ENCODE measurements around the gene LYSMD2. TPM values are rescaled to one million over a fixed set of nuclear protein-coding genes. Genes with fewer than 3 reads are reported as not detected.

The LYSMD2 gene
- total RNA-seq, 1 donor from 2014 or later, result 0.78 TPM

DNA sequence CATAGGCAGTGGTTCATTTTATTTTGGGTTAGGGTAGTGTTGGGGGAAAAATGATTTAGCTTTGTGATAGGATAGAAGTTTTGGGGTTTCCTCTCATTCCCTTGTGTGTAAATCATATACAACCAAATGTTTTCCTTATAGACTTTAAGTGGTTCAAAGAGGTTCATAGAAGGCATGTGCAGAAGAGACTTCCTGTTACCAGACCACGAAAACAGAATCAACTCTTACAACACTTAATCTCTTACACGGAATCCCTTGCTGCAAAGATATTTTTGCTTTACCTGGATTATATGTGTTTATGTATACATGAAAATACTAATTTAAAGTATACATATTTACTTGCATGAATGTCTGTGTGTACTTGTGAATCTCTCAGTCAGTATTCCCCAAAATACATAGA is 16.8 kb upstream of the LYSMD2 start:
- peaks cover 17% of the 10 kb centered on the region for H3K27me3 Mint-ChIP-seq (ENCODE audit: unreplicated experiment)

DNA sequence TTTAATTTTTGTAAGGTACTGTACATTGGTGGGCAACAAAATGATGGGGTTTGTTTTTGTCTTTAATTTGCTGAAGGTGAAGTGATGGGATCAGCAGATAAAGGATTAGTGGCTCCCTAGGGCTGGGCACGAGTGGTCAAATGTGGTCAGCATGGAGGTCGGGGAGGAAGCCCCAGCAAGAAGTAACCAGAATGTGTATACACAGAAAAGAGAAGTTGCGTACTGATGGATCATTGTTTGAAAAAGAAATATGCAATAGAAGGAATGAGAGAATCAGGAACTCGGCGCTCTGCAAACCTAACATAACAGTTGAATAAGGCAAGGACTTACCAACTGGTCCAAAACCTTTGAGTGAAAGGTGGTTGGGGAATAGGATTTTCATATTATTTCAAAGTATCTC is 15.4 kb upstream of the LYSMD2 start:
- H3K36me3 Mint-ChIP-seq (ENCODE audit: unreplicated experiment), result no peaks in the 10 kb centered on the region
- DNase-seq, result no peak
- peak overlapping the region; percentile 93 for H3K4me3 Mint-ChIP-seq (ENCODE audit: unreplicated experiment)

More for the DNA sequence above, 16.8 kb upstream of the LYSMD2 start:
- Mint-ChIP-seq H3K4me3 (ENCODE audit: unreplicated experiment) (no peak overlapping the region), H3K9me3 (ENCODE audit: unreplicated experiment) (peaks cover 5% of the 10 kb centered on the region), H3K36me3 (ENCODE audit: unreplicated experiment) (no peaks in the 10 kb centered on the region), H3K4me1 (ENCODE audit: low read depth, unreplicated experiment) (peaks cover 9% of the 10 kb centered on the region), H3K27ac (ENCODE audit: unreplicated experiment) (no peak overlapping the region)
- DNase-seq, result no peak
- TF ChIP-seq, protein P1, sequence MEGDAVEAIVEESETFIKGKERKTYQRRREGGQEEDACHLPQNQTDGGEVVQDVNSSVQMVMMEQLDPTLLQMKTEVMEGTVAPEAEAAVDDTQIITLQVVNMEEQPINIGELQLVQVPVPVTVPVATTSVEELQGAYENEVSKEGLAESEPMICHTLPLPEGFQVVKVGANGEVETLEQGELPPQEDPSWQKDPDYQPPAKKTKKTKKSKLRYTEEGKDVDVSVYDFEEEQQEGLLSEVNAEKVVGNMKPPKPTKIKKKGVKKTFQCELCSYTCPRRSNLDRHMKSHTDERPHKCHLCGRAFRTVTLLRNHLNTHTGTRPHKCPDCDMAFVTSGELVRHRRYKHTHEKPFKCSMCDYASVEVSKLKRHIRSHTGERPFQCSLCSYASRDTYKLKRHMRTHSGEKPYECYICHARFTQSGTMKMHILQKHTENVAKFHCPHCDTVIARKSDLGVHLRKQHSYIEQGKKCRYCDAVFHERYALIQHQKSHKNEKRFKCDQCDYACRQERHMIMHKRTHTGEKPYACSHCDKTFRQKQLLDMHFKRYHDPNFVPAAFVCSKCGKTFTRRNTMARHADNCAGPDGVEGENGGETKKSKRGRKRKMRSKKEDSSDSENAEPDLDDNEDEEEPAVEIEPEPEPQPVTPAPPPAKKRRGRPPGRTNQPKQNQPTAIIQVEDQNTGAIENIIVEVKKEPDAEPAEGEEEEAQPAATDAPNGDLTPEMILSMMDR (IDR thresholded peaks at IDR 0.05; ENCODE audit: partially characterized antibody, unreplicated experiment), result no peak

DNA sequence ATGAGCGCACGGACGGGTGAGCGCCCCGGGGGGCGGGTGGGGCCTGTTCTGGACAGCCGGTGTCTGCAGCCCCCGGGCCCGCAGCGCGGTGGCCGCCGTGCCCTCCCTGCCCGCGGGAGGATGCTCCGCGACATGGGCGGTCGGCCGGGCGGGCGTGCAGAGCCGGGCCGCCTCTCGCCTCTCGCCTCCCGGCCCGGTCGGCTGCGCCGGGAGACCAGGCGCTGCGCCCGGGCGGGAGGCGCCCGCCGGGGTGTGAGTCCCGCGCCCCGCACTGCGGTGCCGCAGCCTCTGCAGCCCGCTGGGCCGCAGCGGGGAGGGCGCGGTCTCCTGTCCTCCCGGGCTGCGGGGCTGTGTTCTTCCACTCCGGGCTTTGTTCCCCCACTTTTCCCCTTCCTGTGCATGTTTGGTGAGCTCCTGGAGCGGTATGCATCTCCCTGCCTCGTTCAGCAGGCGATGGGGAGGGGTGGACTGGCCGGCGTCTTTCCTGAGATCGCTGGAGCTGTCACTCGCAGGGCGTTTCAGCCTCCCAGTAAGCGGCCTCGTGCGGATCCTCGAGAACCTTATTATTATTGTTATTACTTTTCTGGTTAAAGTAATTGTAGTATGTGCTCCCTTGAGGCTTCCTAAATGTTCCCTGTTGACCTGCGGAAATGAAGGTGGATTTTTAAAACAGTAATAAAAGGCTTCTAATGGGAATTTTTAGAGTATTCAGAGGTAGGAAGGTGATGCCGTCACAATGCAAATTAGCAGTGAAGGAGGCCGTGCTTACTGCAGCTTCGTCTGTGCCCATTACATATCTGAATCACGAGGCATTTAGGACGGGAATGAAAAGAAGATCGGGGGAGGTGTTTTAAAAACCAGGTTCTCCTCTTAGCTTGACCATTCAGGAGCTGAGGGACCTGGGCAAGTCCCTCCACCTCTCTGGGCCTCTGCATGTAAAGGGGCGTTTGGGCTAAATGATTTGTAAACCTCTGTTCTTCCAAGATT is 14.5 kb upstream of the LYSMD2 start:
- peak overlapping the region; percentile 93 for H3K4me3 Mint-ChIP-seq (ENCODE audit: unreplicated experiment)
- no peaks in the 10 kb centered on the region for H3K36me3 Mint-ChIP-seq (ENCODE audit: unreplicated experiment)
- peaks cover 3% of the 10 kb centered on the region for H3K4me1 Mint-ChIP-seq (ENCODE audit: low read depth, unreplicated experiment)
- H3K27ac Mint-ChIP-seq (ENCODE audit: unreplicated experiment), result peak overlapping the region; percentile 79
- H3K27me3 Mint-ChIP-seq (ENCODE audit: unreplicated experiment), result peaks cover 15% of the 10 kb centered on the region
- TF ChIP-seq, protein P1 (IDR thresholded peaks at IDR 0.05; ENCODE audit: partially characterized antibody, unreplicated experiment), result no peak
- H3K9me3 Mint-ChIP-seq (ENCODE audit: unreplicated experiment), result peaks cover 5% of the 10 kb centered on the region
- peak; percentile 61 for DNase-seq

More for the DNA sequence above, 15.4 kb upstream of the LYSMD2 start:
- peaks cover 15% of the 10 kb centered on the region for H3K27me3 Mint-ChIP-seq (ENCODE audit: unreplicated experiment)
- peaks cover 5% of the 10 kb centered on the region for H3K9me3 Mint-ChIP-seq (ENCODE audit: unreplicated experiment)
- H3K27ac Mint-ChIP-seq (ENCODE audit: unreplicated experiment), result peak overlapping the region; percentile 14
- TF ChIP-seq, protein P1 (IDR thresholded peaks at IDR 0.05; ENCODE audit: partially characterized antibody, unreplicated experiment), result no peak
- peaks cover 3% of the 10 kb centered on the region for H3K4me1 Mint-ChIP-seq (ENCODE audit: low read depth, unreplicated experiment)

DNA sequence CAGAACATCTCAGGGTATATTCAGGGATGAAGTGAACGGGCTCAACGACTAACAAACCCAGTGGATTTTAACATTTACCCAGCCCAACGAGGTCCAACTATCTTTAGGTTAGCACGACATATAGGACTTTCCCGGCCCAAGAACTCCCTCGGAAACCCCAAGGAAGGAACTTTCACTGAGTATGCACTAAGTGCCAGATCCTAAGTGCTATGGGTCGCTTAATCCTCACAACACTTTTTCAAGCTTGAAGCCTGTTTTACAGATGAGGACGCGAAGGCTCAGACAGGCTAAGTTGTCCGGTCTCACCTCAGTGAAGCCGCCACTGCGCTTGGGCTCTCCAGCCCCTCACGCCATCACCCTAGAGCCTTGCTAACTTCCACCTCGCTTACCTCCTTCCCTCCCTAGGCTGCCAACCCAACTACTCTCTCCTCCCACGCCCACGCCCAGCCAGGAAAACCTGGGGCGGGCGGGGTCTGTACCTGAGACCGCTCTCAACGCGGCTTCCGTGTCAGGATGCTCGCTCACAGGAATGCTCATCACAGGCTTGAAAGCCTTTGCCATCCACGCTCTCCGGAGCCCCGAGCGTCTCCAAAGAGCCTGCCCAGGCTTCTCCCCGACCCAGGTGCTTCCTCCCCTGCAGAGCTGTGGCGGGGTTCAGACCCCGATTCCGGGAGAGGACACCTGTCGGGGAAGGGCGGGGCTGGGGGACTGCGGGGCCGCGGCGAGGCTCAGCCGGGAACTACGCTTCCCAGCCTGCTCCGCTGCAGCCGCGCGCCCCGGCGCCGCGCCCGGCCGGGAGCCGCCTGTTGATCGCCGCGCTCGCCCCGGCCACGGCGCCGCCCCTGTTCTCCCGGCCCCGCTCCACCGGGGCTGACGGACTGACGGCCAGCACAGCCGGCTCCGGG is 13.6 kb upstream of the LYSMD2 start, which contains the start of gene TMOD2:
Gene TMOD2, plus strand, starts transcription at position 806 of the 905 bp plus-strand sequence. CDS start 14,845 bp downstream, outside the sequence.
- no peaks in the 10 kb centered on the region for H3K36me3 Mint-ChIP-seq (ENCODE audit: unreplicated experiment)
- TF ChIP-seq, protein P1 (IDR thresholded peaks at IDR 0.05; ENCODE audit: partially characterized antibody, unreplicated experiment), result no peak
- H3K4me3 Mint-ChIP-seq (ENCODE audit: unreplicated experiment), result peak within 1 kb of the TSS; percentile 97
- peak within 1 kb of the TSS; percentile 79 for H3K27ac Mint-ChIP-seq (ENCODE audit: unreplicated experiment)
- H3K27me3 Mint-ChIP-seq (ENCODE audit: unreplicated experiment), result peaks cover 15% of the 10 kb centered on the region
- DNase-seq, result peak; percentile 67
- H3K4me1 Mint-ChIP-seq (ENCODE audit: low read depth, unreplicated experiment), result peaks cover 3% of the 10 kb centered on the region
- H3K9me3 Mint-ChIP-seq (ENCODE audit: unreplicated experiment), result peaks cover 5% of the 10 kb centered on the region

All from glutamatergic neuron (in vitro differentiated cells).